ENCODE data around the gene FIG4. TPM values are rescaled to one million over a fixed set of nuclear protein-coding genes. Genes with fewer than 3 reads are reported as not detected.

FIG4 gene
- total RNA-seq, 6 donors from 2014 or later = 10.4 to 30.8 (median 27.5) TPM

DNA sequence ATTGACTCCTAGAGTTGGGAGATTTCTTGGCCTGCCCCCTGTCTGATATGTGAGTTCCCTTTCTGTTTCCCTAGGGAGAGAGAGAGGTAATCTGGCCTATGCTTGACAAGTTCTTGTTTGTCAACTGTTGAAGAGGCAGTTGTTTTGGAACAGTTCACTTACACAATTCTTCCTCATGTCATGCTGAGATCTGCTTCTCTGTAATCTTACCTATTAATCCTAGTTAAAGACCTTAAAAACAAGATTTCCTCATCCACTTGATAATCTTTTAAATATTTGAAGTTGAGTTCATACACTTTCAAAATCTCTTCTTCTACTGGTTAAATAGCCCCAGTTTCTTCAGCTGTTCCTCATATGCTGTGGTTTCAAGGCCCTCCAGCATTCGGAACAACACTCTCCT is 89.9 kb downstream of the FIG4 start:
- TF ChIP-seq EP300 (IDR thresholded peaks at IDR 0.05) (no peak), POLR2AphosphoS5 (IDR thresholded peaks at IDR 0.05) (no peak), POLR2A (IDR thresholded peaks at IDR 0.05) (no peak)
- TF ChIP-seq, protein P1, sequence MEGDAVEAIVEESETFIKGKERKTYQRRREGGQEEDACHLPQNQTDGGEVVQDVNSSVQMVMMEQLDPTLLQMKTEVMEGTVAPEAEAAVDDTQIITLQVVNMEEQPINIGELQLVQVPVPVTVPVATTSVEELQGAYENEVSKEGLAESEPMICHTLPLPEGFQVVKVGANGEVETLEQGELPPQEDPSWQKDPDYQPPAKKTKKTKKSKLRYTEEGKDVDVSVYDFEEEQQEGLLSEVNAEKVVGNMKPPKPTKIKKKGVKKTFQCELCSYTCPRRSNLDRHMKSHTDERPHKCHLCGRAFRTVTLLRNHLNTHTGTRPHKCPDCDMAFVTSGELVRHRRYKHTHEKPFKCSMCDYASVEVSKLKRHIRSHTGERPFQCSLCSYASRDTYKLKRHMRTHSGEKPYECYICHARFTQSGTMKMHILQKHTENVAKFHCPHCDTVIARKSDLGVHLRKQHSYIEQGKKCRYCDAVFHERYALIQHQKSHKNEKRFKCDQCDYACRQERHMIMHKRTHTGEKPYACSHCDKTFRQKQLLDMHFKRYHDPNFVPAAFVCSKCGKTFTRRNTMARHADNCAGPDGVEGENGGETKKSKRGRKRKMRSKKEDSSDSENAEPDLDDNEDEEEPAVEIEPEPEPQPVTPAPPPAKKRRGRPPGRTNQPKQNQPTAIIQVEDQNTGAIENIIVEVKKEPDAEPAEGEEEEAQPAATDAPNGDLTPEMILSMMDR (IDR thresholded peaks at IDR 0.05) = no peak

GRCh38 chr6:109782491-109782999 is 91.4 kb downstream of the FIG4 start:
- no peak for DNase-seq
- no peaks in the 10 kb centered on the region for H3K27me3 ChIP-seq
- H3K27ac ChIP-seq = no peak overlapping the region
- H3K9me3 ChIP-seq = no peaks in the 10 kb centered on the region
- ATAC-seq (ENCODE audit: low FRiP score in 2 of 2) = peak in 1 of 2 donors; percentile 57
- 78 to 88% methylated on average over 2 of the region's 2 CpGs for WGBS, 2 donors
- peaks cover 0 to 12% (median 5%) of the 10 kb centered on the region in 4 donors for H3K36me3 ChIP-seq
- TF ChIP-seq, protein P1 (IDR thresholded peaks at IDR 0.05) = no peak
- TF ChIP-seq POLR2AphosphoS5 (IDR thresholded peaks at IDR 0.05) (no peak), EP300 (IDR thresholded peaks at IDR 0.05) (no peak), POLR2A (IDR thresholded peaks at IDR 0.05) (no peak)
- H3K4me3 ChIP-seq = no peak overlapping the region
- no peaks in the 10 kb centered on the region for H3K4me1 ChIP-seq

More for the DNA sequence above, 89.9 kb downstream of the FIG4 start:
- H3K27me3 ChIP-seq = no peaks in the 10 kb centered on the region
- no peaks in the 10 kb centered on the region for H3K9me3 ChIP-seq
- ATAC-seq (ENCODE audit: low FRiP score in 2 of 2) = no peak
- H3K36me3 ChIP-seq = peaks cover 0 to 2% (median 0%) of the 10 kb centered on the region in 4 donors
- WGBS, 2 donors = 62 to 78% methylated on average over 1 of the region's 1 CpG
- H3K27ac ChIP-seq = no peak overlapping the region
- no peak for DNase-seq
- H3K4me3 ChIP-seq = no peak overlapping the region
- no peaks in the 10 kb centered on the region for H3K4me1 ChIP-seq

- ATAC-seq (ENCODE audit: low FRiP score in 2 of 2) (no peak), DNase-seq (no peak)
- Histone ChIP-seq H3K9me3 (no peaks in the 10 kb centered on the region), H3K4me1 (peaks cover 0 to 2% (median 0%) of the 10 kb centered on the region in 4 donors), H3K27me3 (no peaks in the 10 kb centered on the region), H3K36me3 (peaks cover 0 to 13% (median 5%) of the 10 kb centered on the region in 4 donors), H3K27ac (no peak overlapping the region), H3K4me3 (no peak overlapping the region)
- TF ChIP-seq POLR2AphosphoS5 (IDR thresholded peaks at IDR 0.05) (no peak), EP300 (IDR thresholded peaks at IDR 0.05) (no peak), POLR2A (IDR thresholded peaks at IDR 0.05) (no peak)
- TF ChIP-seq, protein P1 (IDR thresholded peaks at IDR 0.05) = peak in 2 of 6 experiments; percentile 13 to 30
- 87 to 93% methylated on average over 4 of the region's 4 CpGs for WGBS, 2 donors
Observed at GRCh38 chr6:109783250-109783986, 92.3 kb downstream of the FIG4 start.

GRCh38 chr6:109787312-109787711 is 96.2 kb downstream of the FIG4 start:
- H3K36me3 ChIP-seq = peaks cover 3 to 13% (median 5%) of the 10 kb centered on the region in 4 donors
- no peak for DNase-seq
- no peaks in the 10 kb centered on the region for H3K9me3 ChIP-seq
- ATAC-seq (ENCODE audit: low FRiP score in 2 of 2) = no peak
- TF ChIP-seq EP300 (IDR thresholded peaks at IDR 0.05) = no peak
- TF ChIP-seq, protein P1 (IDR thresholded peaks at IDR 0.05) = no peak
- TF ChIP-seq POLR2A (IDR thresholded peaks at IDR 0.05) = no peak
- no peak for TF ChIP-seq POLR2AphosphoS5 (IDR thresholded peaks at IDR 0.05)
- peaks cover 0 to 3% (median 0%) of the 10 kb centered on the region in 4 donors for H3K4me1 ChIP-seq
- H3K27me3 ChIP-seq = no peaks in the 10 kb centered on the region
- no peak overlapping the region for H3K4me3 ChIP-seq
- WGBS, 2 donors = 92 to 94% methylated on average over 2 of the region's 2 CpGs
- H3K27ac ChIP-seq = no peak overlapping the region
